ENCODE measurements around the gene SLC49A3.
"Not testable (repeated sequence)": the region's sequence is repeated elsewhere in the genome, so short reads cannot be mapped to it uniquely, and the experiment has no call there.

SLC49A3 gene

GRCh38 chr4:706083-706633, 17.2 kb upstream of the SLC49A3 start:
- H3K79me2 ChIP-seq (ENCODE audit: control insufficient read depth, insufficient read depth, low read length, poor library complexity) = peaks cover 33% of the 10 kb centered on the region
- not testable (repeated sequence) for H2BK12ac ChIP-seq (ENCODE audit: low read length); H3K27me3 ChIP-seq (ENCODE audit: insufficient read depth, low read length); DNase-seq; H3K9me3 ChIP-seq (ENCODE audit: insufficient read depth, low read depth, low read length)
- H3K23ac ChIP-seq (ENCODE audit: low read length) = peak overlapping the region; percentile 54
- H3K18ac ChIP-seq (ENCODE audit: low read length) = peak overlapping the region; percentile 99
- peak overlapping the region; percentile 99 for H4K12ac ChIP-seq (ENCODE audit: low read depth, low read length)
- peak overlapping the region; percentile 97 for H3K4me3 ChIP-seq (ENCODE audit: low read depth, low read length)
- peaks cover 15 to 19% of the 10 kb centered on the region in 2 experiments for H3K36me3 ChIP-seq (ENCODE audit: control insufficient read depth in 1 of 2, insufficient read depth in 2 of 2, low read length in 2 of 2)
- peak overlapping the region; percentile 100 for H4K91ac ChIP-seq (ENCODE audit: low read depth, low read length)
- peak overlapping the region; percentile 52 for H3K4me2 ChIP-seq (ENCODE audit: low read length)
- peak overlapping the region; percentile 99 for H3K14ac ChIP-seq (ENCODE audit: low read length)
- H2BK120ac ChIP-seq (ENCODE audit: insufficient read depth, low read length, poor library complexity) = peak overlapping the region; percentile 94
- H3K79me1 ChIP-seq (ENCODE audit: low read length) = peaks cover 12% of the 10 kb centered on the region
- H4K8ac ChIP-seq (ENCODE audit: low read depth, low read length) = peak overlapping the region; percentile 98
- H3K4me1 ChIP-seq (ENCODE audit: control insufficient read depth in 1 of 2, insufficient read depth in 2 of 2, low read length in 2 of 2) = peaks cover 21 to 25% of the 10 kb centered on the region in 2 experiments
- no CpG with 5 or more reads among the region's 21 CpGs for WGBS (ENCODE audit: extremely low coverage, insufficient coverage, insufficient read length)
- peak overlapping the region; percentile 89 for H2AFZ ChIP-seq (ENCODE audit: insufficient read depth, low read length, poor library complexity)
- H3K4ac ChIP-seq (ENCODE audit: low read depth, low read length) = peak overlapping the region; percentile 100
- peak overlapping the region; percentile 100 for H3K9ac ChIP-seq (ENCODE audit: low read length)
- peak overlapping the region; percentile 52 for H3K27ac ChIP-seq (ENCODE audit: low read depth, low read length)
- peak overlapping the region; percentile 100 for H2AK5ac ChIP-seq (ENCODE audit: low read length)
- H2BK5ac ChIP-seq (ENCODE audit: low read depth, low read length, poor library complexity) = peak overlapping the region; percentile 98

DNA sequence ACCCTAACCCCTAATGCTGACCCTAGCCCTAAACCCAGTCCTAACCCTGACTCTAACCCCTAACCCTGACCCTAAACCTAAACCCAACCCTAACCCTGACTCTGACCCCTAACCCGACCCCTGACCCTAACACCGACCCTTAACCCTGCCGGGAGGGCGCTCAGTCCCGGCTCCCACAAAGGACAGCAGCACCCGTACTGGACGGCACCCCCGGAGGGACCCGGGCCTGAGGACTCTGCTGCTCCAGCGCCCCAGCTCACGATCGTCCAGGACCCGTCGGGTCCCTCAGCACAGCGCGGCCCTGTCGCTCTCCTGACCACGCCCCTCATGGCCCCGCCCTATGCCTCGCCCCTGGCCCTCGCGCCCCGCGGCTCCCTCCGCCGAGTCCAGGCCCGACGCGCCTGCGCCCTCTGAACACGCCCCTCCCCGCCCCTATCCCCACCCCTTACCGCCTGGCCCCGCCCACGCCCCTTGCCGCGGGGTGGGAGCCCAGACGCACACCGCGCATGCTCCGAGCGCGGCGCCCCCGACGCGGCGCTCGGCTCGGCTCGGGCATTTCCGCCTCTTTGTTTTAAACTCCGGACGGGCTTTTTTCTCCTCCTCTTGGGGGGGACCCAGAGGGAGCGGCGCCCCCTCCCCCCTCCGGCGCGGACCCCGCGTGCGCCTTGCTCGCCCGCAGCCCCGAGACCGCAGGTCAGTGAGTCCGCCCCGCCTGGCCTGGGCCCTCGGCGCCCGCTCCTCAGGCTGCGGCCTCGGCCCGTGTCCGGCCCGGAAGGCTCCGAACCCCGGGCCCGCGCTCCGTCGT, 16.5 kb upstream of the SLC49A3 start, which contains the start of gene PCGF3:
TSS of gene PCGF3 (plus strand) at position 555 of the 805 bp plus-strand sequence. CDS start 27,849 bp downstream, outside the sequence.
- Histone ChIP-seq H2BK5ac (ENCODE audit: low read depth, low read length, poor library complexity) (peak within 1 kb of the TSS; percentile 98), H3K9me3 (ENCODE audit: insufficient read depth, low read depth, low read length) (peaks cover 6% of the 10 kb centered on the region), H3K4me1 (ENCODE audit: control insufficient read depth in 1 of 2, insufficient read depth in 2 of 2, low read length in 2 of 2) (peaks cover 21 to 25% of the 10 kb centered on the region in 2 experiments), H2AK5ac (ENCODE audit: low read length) (peak within 1 kb of the TSS; percentile 100), H3K79me1 (ENCODE audit: low read length) (peaks cover 12% of the 10 kb centered on the region), H3K14ac (ENCODE audit: low read length) (peak within 1 kb of the TSS; percentile 99), H3K18ac (ENCODE audit: low read length) (peak within 1 kb of the TSS; percentile 99), H3K27me3 (ENCODE audit: insufficient read depth, low read length) (no peaks in the 10 kb centered on the region), H4K8ac (ENCODE audit: low read depth, low read length) (peak within 1 kb of the TSS; percentile 98), H3K36me3 (ENCODE audit: control insufficient read depth in 1 of 2, insufficient read depth in 2 of 2, low read length in 2 of 2) (peaks cover 15 to 16% of the 10 kb centered on the region in 2 experiments), H4K91ac (ENCODE audit: low read depth, low read length) (peak within 1 kb of the TSS; percentile 100), H3K23ac (ENCODE audit: low read length) (peak within 1 kb of the TSS; percentile 54), H2BK120ac (ENCODE audit: insufficient read depth, low read length, poor library complexity) (peak within 1 kb of the TSS; percentile 94), H3K4ac (ENCODE audit: low read depth, low read length) (peak within 1 kb of the TSS; percentile 100), H3K79me2 (ENCODE audit: control insufficient read depth, insufficient read depth, low read length, poor library complexity) (peaks cover 30% of the 10 kb centered on the region), H4K12ac (ENCODE audit: low read depth, low read length) (peak within 1 kb of the TSS; percentile 99), H2BK12ac (ENCODE audit: low read length) (no peak within 1 kb of the TSS), H3K4me3 (ENCODE audit: low read depth, low read length) (peak within 1 kb of the TSS; percentile 97), H3K9ac (ENCODE audit: low read length) (peak within 1 kb of the TSS; percentile 100), H3K27ac (ENCODE audit: low read depth, low read length) (peak within 1 kb of the TSS; percentile 52), H3K4me2 (ENCODE audit: low read length) (peak within 1 kb of the TSS; percentile 90), H2AFZ (ENCODE audit: insufficient read depth, low read length, poor library complexity) (peak within 1 kb of the TSS; percentile 89)
- peak; percentile 93 to 96 for DNase-seq
- no CpG with 5 or more reads among the region's 82 CpGs for WGBS (ENCODE audit: extremely low coverage, insufficient coverage, insufficient read length)

DNA sequence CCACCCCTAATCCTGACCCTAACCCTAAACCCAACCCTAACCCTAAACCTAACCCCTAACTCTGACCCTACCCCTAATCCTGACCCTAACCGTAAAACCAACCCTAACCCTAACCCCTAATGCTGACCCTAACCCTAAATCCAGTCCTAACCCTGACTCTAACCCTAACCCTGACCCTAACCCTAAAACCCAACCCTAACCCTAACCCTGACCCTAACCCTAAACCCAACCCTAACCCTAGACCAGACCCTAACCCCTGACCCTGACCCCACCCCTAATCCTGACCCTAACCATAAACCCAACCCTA, 16.0 kb upstream of the SLC49A3 start:
- peaks cover 10 to 11% of the 10 kb centered on the region in 2 experiments for H3K36me3 ChIP-seq (ENCODE audit: control insufficient read depth in 1 of 2, insufficient read depth in 2 of 2, low read length in 2 of 2)
- no peak overlapping the region for H2BK5ac ChIP-seq (ENCODE audit: low read depth, low read length, poor library complexity)
- H3K79me1 ChIP-seq (ENCODE audit: low read length) = peaks cover 12% of the 10 kb centered on the region
- peak overlapping the region; percentile 13 for H2AFZ ChIP-seq (ENCODE audit: insufficient read depth, low read length, poor library complexity)
- no peaks in the 10 kb centered on the region for H3K27me3 ChIP-seq (ENCODE audit: insufficient read depth, low read length)
- peak overlapping the region; percentile 4 for H4K91ac ChIP-seq (ENCODE audit: low read depth, low read length)
- H2BK12ac ChIP-seq (ENCODE audit: low read length) = no peak overlapping the region
- H3K14ac ChIP-seq (ENCODE audit: low read length) = no peak overlapping the region
- no peak overlapping the region for H3K4me3 ChIP-seq (ENCODE audit: low read depth, low read length)
- peaks cover 6% of the 10 kb centered on the region for H3K9me3 ChIP-seq (ENCODE audit: insufficient read depth, low read depth, low read length)
- H3K27ac ChIP-seq (ENCODE audit: low read depth, low read length) = no peak overlapping the region
- peaks cover 27% of the 10 kb centered on the region for H3K79me2 ChIP-seq (ENCODE audit: control insufficient read depth, insufficient read depth, low read length, poor library complexity)
- no peak overlapping the region for H3K4me2 ChIP-seq (ENCODE audit: low read length)
- peak overlapping the region; percentile 55 for H4K8ac ChIP-seq (ENCODE audit: low read depth, low read length)
- no peak overlapping the region for H3K4ac ChIP-seq (ENCODE audit: low read depth, low read length)
- peak overlapping the region; percentile 21 for H3K18ac ChIP-seq (ENCODE audit: low read length)
- no peak for DNase-seq
- WGBS (ENCODE audit: extremely low coverage, insufficient coverage, insufficient read length) = 100% methylated on average over 1 of the region's 1 CpG
- peaks cover 18 to 25% of the 10 kb centered on the region in 2 experiments for H3K4me1 ChIP-seq (ENCODE audit: control insufficient read depth in 1 of 2, insufficient read depth in 2 of 2, low read length in 2 of 2)
- no peak overlapping the region for H3K23ac ChIP-seq (ENCODE audit: low read length)
- H2BK120ac ChIP-seq (ENCODE audit: insufficient read depth, low read length, poor library complexity) = peak overlapping the region; percentile 5
- H2AK5ac ChIP-seq (ENCODE audit: low read length) = no peak overlapping the region
- H3K9ac ChIP-seq (ENCODE audit: low read length) = no peak overlapping the region
- H4K12ac ChIP-seq (ENCODE audit: low read depth, low read length) = no peak overlapping the region

- H2BK120ac ChIP-seq (ENCODE audit: insufficient read depth, low read length, poor library complexity) = no peak overlapping the region
- H2BK5ac ChIP-seq (ENCODE audit: low read depth, low read length, poor library complexity) = no peak overlapping the region
- H3K4me3 ChIP-seq (ENCODE audit: low read depth, low read length) = peak overlapping the region; percentile 37
- no peak overlapping the region for H3K18ac ChIP-seq (ENCODE audit: low read length)
- no peak overlapping the region for H3K4me2 ChIP-seq (ENCODE audit: low read length)
- WGBS (ENCODE audit: extremely low coverage, insufficient coverage, insufficient read length) = no CpG with 5 or more reads among the region's 46 CpGs
- H3K9me3 ChIP-seq (ENCODE audit: insufficient read depth, low read depth, low read length) = peaks cover 6% of the 10 kb centered on the region
- H3K36me3 ChIP-seq (ENCODE audit: control insufficient read depth in 1 of 2, insufficient read depth in 2 of 2, low read length in 2 of 2) = peaks cover 6 to 10% of the 10 kb centered on the region in 2 experiments
- no peaks in the 10 kb centered on the region for H3K27me3 ChIP-seq (ENCODE audit: insufficient read depth, low read length)
- peaks cover 27% of the 10 kb centered on the region for H3K79me2 ChIP-seq (ENCODE audit: control insufficient read depth, insufficient read depth, low read length, poor library complexity)
- no peak overlapping the region for H4K91ac ChIP-seq (ENCODE audit: low read depth, low read length)
- H4K8ac ChIP-seq (ENCODE audit: low read depth, low read length) = no peak overlapping the region
- no peak overlapping the region for H3K27ac ChIP-seq (ENCODE audit: low read depth, low read length)
- no peak overlapping the region for H3K9ac ChIP-seq (ENCODE audit: low read length)
- H3K4me1 ChIP-seq (ENCODE audit: control insufficient read depth in 1 of 2, insufficient read depth in 2 of 2, low read length in 2 of 2) = peaks cover 18 to 25% of the 10 kb centered on the region in 2 experiments
- no peak overlapping the region for H3K23ac ChIP-seq (ENCODE audit: low read length)
- no peak overlapping the region for H4K12ac ChIP-seq (ENCODE audit: low read depth, low read length)
- H3K4ac ChIP-seq (ENCODE audit: low read depth, low read length) = no peak overlapping the region
- no peak overlapping the region for H2BK12ac ChIP-seq (ENCODE audit: low read length)
- no peak for DNase-seq
- H3K79me1 ChIP-seq (ENCODE audit: low read length) = peaks cover 12% of the 10 kb centered on the region
- H2AFZ ChIP-seq (ENCODE audit: insufficient read depth, low read length, poor library complexity) = no peak overlapping the region
- peak overlapping the region; percentile 18 for H2AK5ac ChIP-seq (ENCODE audit: low read length)
- H3K14ac ChIP-seq (ENCODE audit: low read length) = no peak overlapping the region
Measured at GRCh38 chr4:704198-704891, 15.4 kb upstream of the SLC49A3 start.

All from trophoblast cell (in vitro differentiated cells and primary cell).